ENCODE measurements around the gene SLC1A4. TPM values are rescaled to one million over a fixed set of nuclear protein-coding genes. Genes with fewer than 3 reads are reported as not detected.

Gene SLC1A4
- total RNA-seq, 2 donors from 2014 or later = 0.07 to 1.9 TPM

GRCh38 chr2:64995041-64995440 lies 5.8 kb downstream of the SLC1A4 start:
- TF ChIP-seq, protein P1, sequence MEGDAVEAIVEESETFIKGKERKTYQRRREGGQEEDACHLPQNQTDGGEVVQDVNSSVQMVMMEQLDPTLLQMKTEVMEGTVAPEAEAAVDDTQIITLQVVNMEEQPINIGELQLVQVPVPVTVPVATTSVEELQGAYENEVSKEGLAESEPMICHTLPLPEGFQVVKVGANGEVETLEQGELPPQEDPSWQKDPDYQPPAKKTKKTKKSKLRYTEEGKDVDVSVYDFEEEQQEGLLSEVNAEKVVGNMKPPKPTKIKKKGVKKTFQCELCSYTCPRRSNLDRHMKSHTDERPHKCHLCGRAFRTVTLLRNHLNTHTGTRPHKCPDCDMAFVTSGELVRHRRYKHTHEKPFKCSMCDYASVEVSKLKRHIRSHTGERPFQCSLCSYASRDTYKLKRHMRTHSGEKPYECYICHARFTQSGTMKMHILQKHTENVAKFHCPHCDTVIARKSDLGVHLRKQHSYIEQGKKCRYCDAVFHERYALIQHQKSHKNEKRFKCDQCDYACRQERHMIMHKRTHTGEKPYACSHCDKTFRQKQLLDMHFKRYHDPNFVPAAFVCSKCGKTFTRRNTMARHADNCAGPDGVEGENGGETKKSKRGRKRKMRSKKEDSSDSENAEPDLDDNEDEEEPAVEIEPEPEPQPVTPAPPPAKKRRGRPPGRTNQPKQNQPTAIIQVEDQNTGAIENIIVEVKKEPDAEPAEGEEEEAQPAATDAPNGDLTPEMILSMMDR (conservative IDR thresholded peaks at IDR 0.05) = no peak
- H3K4me3 ChIP-seq (ENCODE audit: low read length) = no peak overlapping the region
- no peaks in the 10 kb centered on the region for H3K36me3 ChIP-seq (ENCODE audit: control insufficient read depth, insufficient read depth, low read length)
- no peak for DNase-seq
- Mint-ChIP-seq H3K4me1 (peaks cover 14% of the 10 kb centered on the region), H3K27me3 (ENCODE audit: insufficient read depth) (peaks cover 34% of the 10 kb centered on the region), H3K36me3 (ENCODE audit: low read depth) (peaks cover 2% of the 10 kb centered on the region), H3K9me3 (no peaks in the 10 kb centered on the region), H3K4me3 (no peak overlapping the region), H3K27ac (no peak overlapping the region)
- H3K9me3 ChIP-seq (ENCODE audit: control insufficient read depth, low read length) = no peaks in the 10 kb centered on the region
- no peak overlapping the region for H3K9ac ChIP-seq (ENCODE audit: extremely low read depth, low read length, poor library complexity, severe bottlenecking)
- WGBS, 2 experiments (ENCODE audit: insufficient coverage in 1 of 2, insufficient read length in 1 of 2) = 91 to 100% methylated on average over 3 of the region's 3 CpGs
- H3K4me1 ChIP-seq (ENCODE audit: control insufficient read depth, insufficient read depth, low read length) = no peaks in the 10 kb centered on the region
- H3K27me3 ChIP-seq (ENCODE audit: control insufficient read depth, insufficient read depth, low read length, poor library complexity, severe bottlenecking) = peaks cover 35% of the 10 kb centered on the region
- no peak overlapping the region for H3K27ac ChIP-seq (ENCODE audit: low read depth, low read length)

DNA sequence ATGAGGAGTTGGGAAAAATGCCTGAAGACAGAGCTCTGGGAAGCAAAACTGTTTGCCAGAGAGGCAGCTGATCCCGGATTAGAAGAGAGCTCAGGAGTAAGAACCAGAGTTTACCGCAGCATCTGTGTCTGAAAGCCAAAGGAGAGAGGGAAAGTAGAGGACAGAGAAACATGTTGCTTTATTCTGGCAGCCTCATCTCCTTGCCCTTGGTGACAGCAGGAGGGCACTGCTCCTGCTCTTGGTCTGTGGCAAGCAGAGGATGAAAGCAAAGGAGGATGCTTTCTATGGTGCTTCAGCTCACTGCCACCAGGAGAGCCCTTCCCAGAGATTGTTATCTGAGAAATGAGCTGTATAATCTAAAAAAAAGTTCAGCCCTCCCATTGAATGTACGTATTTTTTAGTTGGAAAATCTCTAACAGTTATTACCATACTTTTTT lies 7.7 kb downstream of the SLC1A4 start:
- peaks cover 12% of the 10 kb centered on the region for H3K4me1 Mint-ChIP-seq
- TF ChIP-seq, protein P1 (conservative IDR thresholded peaks at IDR 0.05) = peak; percentile 69
- Histone ChIP-seq H3K4me1 (ENCODE audit: control insufficient read depth, insufficient read depth, low read length) (no peaks in the 10 kb centered on the region), H3K36me3 (ENCODE audit: control insufficient read depth, insufficient read depth, low read length) (no peaks in the 10 kb centered on the region), H3K4me3 (ENCODE audit: low read length) (no peak overlapping the region), H3K27ac (ENCODE audit: low read depth, low read length) (no peak overlapping the region), H3K27me3 (ENCODE audit: control insufficient read depth, insufficient read depth, low read length, poor library complexity, severe bottlenecking) (peaks cover 16% of the 10 kb centered on the region), H3K9me3 (ENCODE audit: control insufficient read depth, low read length) (no peaks in the 10 kb centered on the region), H3K9ac (ENCODE audit: extremely low read depth, low read length, poor library complexity, severe bottlenecking) (no peak overlapping the region)
- H3K27ac Mint-ChIP-seq = no peak overlapping the region
- no peaks in the 10 kb centered on the region for H3K9me3 Mint-ChIP-seq
- peaks cover 16% of the 10 kb centered on the region for H3K27me3 Mint-ChIP-seq (ENCODE audit: insufficient read depth)
- H3K36me3 Mint-ChIP-seq (ENCODE audit: low read depth) = no peaks in the 10 kb centered on the region
- 72 to 95% methylated on average over 2 to 3 of the region's 3 CpGs for WGBS, 2 experiments (ENCODE audit: insufficient coverage in 1 of 2, insufficient read length in 1 of 2)
- DNase-seq = no peak
- H3K4me3 Mint-ChIP-seq = no peak overlapping the region

DNA sequence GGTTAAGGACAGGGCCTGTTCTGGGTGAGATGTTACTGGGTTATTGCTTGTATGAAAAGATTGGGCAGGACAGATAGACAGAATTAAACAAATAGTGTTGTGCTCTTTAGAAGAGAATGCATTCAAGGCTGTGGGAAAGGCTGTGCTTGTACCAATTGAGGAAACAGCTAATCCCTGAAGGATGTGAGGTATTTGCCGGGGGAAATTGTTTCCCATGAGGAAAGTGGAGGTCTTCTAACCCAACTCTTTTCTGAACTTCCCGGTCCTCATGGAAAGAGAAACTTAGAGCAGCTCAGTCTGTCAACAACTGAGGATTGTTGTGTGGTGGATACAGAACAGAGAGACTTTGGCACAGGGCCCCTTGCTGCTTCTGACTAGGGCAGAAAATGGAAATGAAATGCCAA lies 9.5 kb downstream of the SLC1A4 start:
- 76 to 90% methylated on average over 2 of the region's 2 CpGs for WGBS, 2 experiments (ENCODE audit: insufficient coverage in 1 of 2, insufficient read length in 1 of 2)
- no peak overlapping the region for H3K27ac ChIP-seq (ENCODE audit: low read depth, low read length)
- H3K27ac Mint-ChIP-seq = no peak overlapping the region

More for the DNA sequence above, 9.5 kb downstream of the SLC1A4 start:
- Mint-ChIP-seq H3K9me3 (no peaks in the 10 kb centered on the region), H3K36me3 (ENCODE audit: low read depth) (no peaks in the 10 kb centered on the region), H3K4me1 (peaks cover 15% of the 10 kb centered on the region), H3K4me3 (no peak overlapping the region), H3K27me3 (ENCODE audit: insufficient read depth) (no peaks in the 10 kb centered on the region)
- H3K27me3 ChIP-seq (ENCODE audit: control insufficient read depth, insufficient read depth, low read length, poor library complexity, severe bottlenecking) = no peaks in the 10 kb centered on the region
- H3K9me3 ChIP-seq (ENCODE audit: control insufficient read depth, low read length) = no peaks in the 10 kb centered on the region
- no peaks in the 10 kb centered on the region for H3K4me1 ChIP-seq (ENCODE audit: control insufficient read depth, insufficient read depth, low read length)
- H3K36me3 ChIP-seq (ENCODE audit: control insufficient read depth, insufficient read depth, low read length) = no peaks in the 10 kb centered on the region
- DNase-seq = no peak
- TF ChIP-seq, protein P1 (conservative IDR thresholded peaks at IDR 0.05) = no peak
- H3K9ac ChIP-seq (ENCODE audit: extremely low read depth, low read length, poor library complexity, severe bottlenecking) = no peak overlapping the region
- H3K4me3 ChIP-seq (ENCODE audit: low read length) = no peak overlapping the region
